GM12892 (cell line): ENCODE results near the gene CCAR1.
"Not testable (repeated sequence)": the region's sequence is repeated elsewhere in the genome, so short reads cannot be mapped to it uniquely, and the experiment has no call there.

Source experiments
- POLR2A ChIP-seq: IDR thresholded peaks from 2 replicates; pipeline ENCODE4 v1.6.1; 2011; ENCODE audit warnings: low read depth, low read length, control low read depth
- POLR2AphosphoS5 ChIP-seq: IDR thresholded peaks from 2 replicates; pipeline ENCODE4 v1.6.1; 2011; ENCODE audit warnings: low read depth, low read length, control low read depth
- TAF1 ChIP-seq: IDR thresholded peaks from 2 replicates; pipeline ENCODE4 v1.6.1; 2011; ENCODE audit warnings: low read depth, mild to moderate bottlenecking, control low read depth, low read length, borderline replicate concordance

DNA sequence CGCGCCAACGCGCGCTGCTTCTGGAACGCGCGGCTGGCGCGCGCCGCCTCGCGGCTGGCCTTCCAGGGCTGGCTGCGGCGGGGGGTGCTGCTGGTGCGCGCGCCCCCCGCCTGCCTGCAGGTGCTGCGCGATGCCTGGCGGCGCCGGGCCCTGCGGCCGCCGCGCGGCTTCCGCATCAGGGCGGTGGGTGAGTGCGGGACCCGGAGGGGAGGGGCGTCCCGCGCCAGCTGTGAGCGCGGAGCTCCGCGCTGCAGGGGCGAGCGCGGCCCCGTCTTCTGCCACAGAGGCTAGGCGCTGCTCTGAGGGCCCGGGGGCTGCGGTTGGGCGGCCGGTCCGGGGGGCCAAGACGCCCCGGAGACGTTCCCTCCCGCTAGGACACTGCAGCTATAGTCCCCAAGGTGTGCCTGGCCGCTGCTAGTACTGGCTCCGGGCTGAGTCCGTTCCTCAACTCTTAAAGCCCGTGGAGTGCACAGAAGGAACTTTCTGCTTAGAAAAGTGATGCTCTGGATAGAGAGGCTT is 107.1 kb downstream of the CCAR1 start:
- not testable (repeated sequence) for TF ChIP-seq POLR2AphosphoS5, POLR2A, TAF1
